GM18868 (cell line): ENCODE results near the gene ATG2B.

Source experiments
- ATAC-seq: cut with Tn5 transposase; IDR thresholded peaks from one replicate; pipeline ENCODE4 v1.9.1; 2021; ENCODE audit warnings: mild to moderate bottlenecking, moderate library complexity; ENCODE audit not compliant: unreplicated experiment

Gene ATG2B

DNA sequence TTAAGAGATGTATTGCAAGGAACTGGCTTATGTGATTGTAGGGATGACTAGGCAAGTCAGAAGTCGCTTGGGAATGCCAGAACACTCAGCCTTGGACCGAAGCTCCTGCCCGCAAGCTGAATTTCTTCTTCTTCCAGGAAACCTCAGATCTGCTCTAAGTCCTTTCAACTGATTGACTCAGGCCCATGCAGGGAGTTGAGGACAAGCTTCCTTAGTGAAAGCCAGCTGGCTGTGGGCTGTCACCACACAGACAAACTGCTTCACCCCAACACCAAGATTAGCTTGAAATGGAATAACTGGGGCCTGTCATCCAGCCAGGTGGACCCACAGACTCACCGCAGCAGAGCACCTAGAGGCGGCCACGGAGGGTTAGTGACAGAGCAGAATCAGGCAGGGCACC is 133.8 kb downstream of the ATG2B start:
- ATAC-seq = no peak
